Measurements from ENCODE around the gene STK17A. TPM values are rescaled to one million over a fixed set of nuclear protein-coding genes. Genes with fewer than 3 reads are reported as not detected.
"Not testable (repeated sequence)": the region's sequence is repeated elsewhere in the genome, so short reads cannot be mapped to it uniquely, and the experiment has no call there.

The STK17A gene
- polyA plus RNA-seq, 4 donors, result 16.8 to 20.9 (median 18.7) TPM

DNA sequence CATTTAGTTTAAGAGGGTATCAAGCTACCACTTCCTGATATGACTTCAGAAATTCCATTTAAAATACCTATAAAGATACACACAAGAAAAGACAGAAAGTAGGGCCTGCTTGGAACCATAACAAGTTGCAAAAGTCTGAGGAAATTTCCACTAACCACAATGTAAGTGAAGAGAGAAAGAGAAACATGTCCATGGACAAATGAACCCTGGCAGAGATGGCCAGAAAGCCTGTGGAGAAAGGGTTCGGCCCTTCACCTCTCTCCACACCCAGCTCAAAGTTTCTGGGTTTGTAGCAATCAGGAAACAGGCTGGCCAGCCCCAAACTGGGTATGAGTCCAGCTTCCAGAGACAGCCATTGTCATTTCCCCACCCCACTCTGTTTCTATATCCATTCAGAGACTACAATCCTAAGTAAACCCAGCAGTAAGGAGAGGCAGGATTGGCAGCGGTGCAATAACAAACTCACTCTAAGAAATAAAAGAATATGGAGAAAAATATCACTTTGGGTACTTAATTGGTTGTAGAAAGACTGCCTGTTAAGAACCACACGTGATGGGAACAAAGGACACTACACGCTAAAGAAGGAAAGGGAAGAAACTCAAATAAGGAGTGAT lies 71.1 kb downstream of the STK17A start:
- DNase-seq (ENCODE audit: low read depth in 4 of 4, low spot score in 3 of 4), result no peak

DNA sequence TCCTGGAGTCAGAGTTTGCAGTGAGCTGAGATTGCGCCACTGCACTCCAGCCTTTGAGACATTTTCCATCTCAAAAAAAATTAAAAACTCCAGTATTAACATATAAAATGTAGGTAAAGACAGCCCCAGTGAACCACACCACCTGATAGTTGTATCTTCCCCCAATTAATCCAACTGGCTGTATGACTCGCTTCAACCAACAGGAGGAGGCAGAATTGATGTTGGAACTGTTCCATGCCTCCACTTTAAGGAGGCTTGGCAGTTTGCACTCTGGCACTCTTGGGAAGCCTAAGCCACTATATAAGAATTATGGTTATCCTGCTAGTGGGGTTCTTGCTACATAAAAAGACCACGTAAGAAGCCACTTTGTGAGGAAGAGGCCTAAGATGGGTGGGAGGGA lies 72.7 kb downstream of the STK17A start:
- no peak for DNase-seq (ENCODE audit: low read depth in 4 of 4, low spot score in 3 of 4)

DNA sequence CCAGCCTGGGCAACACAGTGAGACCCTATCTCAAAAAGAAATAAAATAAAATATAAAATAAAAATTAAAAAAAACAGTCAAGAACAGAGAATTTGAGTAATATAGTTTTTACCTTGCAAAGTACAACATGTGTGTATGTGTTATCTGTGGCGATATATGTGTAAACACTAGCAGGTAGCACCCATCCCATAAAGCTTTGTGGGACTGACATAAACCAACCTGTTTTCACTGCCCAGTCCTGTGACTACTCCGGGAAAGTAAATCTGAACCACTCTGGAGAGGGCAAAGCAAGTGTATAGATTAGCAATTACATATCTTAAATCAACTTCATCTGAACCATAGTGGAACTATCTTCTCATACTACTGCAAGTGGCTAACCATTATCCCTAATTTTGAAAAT lies 74.1 kb downstream of the STK17A start:
- no peak for DNase-seq (ENCODE audit: low read depth in 4 of 4, low spot score in 3 of 4)

DNA sequence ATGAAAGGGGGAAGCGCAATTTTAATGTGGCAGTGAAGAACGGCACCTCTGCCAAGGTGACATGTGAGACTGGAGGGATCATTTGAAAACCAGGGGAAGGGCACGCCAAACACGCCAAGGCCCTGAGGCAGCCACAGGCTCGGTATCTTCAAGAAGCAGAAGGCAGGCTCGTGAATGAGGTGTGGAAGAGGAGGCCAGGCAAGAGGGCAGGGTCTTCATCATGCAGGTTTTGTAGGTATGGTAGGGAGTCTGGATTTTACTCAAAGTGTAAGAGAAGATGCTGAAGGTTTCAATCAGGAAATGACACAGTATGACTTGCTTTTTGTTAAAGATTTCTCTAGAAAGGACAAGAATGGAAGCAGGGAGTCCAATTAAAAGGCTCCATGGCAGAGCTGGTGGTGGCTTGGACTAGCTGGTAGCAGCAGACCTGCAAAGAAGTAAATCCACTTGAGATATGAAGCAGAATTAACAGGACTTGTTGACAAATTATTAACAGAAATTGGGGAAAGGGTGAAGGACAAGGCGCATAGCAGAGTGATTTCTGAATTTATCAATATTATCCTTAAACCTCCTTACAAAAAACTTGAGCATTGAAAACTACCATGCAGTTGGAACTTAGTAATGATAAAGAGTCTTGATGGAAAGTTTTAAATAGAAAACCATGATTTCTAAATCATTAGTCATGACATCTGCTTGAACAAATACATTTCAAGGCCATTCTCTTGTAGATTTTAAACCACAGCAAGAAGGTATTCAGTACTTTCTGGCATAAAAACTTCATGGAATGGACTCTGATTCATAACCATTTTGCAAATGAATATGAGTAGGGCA lies 76.0 kb downstream of the STK17A start:
- DNase-seq (ENCODE audit: low read depth in 4 of 4, low spot score in 3 of 4), result no peak

DNA sequence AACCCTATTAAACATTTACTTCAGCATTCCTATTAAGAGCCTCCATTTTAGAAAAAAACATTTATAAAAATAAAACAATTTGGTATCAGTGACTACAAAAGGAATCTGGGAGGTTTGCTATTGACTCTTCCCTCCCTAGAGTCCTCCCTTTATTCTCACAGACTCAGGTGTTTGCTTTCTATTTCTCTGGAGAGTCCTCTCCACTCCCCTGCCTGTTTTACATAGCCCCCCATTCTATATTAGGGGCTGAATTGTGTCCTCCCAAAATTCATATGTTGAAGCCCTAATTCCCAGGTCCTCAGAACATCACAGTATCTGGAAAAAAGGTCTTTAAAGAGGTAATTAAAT lies 76.6 kb downstream of the STK17A start:
- no peak for DNase-seq (ENCODE audit: low read depth in 4 of 4, low spot score in 3 of 4)

DNA sequence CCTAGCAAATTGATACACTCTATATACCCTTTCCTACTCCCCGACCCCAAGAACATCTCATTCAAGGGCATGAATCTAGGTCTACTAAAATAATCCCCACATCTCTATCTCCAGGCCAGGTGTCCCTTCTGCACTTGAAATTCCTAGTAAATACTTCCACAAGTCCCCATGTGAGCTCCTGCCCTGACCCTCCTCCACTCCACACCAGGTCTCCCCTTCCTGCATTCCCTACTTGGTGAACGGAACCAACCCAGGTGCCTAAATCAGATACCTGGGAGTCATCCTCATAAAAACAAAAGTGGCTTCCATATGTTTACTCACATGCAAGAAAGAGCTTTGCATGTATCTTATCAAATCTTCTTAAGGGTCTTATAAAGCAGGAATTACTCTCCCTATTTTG lies 77.2 kb downstream of the STK17A start:
- no peak for DNase-seq (ENCODE audit: low read depth in 4 of 4, low spot score in 3 of 4)

DNA sequence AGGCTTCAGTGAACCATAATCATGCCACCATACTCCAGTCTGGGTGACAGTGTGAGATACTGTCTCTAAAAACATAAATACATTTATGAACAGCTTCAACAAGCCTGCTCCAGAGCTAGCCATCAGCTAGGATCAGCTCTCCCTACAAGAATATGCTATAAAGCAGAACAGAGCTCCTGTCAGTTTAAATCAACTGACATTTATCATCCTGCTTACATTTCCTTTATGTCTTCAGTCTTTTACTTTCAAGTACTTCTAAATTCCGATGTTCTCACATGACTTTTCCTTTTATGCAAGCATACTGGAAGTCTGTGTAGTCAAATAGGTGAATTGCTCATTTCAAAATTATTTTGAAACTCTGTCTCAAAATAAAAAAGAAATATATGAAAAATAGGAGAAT lies 81.8 kb downstream of the STK17A start:
- DNase-seq (ENCODE audit: low read depth in 4 of 4, low spot score in 3 of 4), result no peak

GRCh38 chr7:43666938-43667337 lies 84.0 kb downstream of the STK17A start:
- DNase-seq (ENCODE audit: low read depth in 4 of 4, low spot score in 3 of 4), result no peak

GRCh38 chr7:43668035-43668434 lies 85.1 kb downstream of the STK17A start:
- no peak for DNase-seq (ENCODE audit: low read depth in 4 of 4, low spot score in 3 of 4)

DNA sequence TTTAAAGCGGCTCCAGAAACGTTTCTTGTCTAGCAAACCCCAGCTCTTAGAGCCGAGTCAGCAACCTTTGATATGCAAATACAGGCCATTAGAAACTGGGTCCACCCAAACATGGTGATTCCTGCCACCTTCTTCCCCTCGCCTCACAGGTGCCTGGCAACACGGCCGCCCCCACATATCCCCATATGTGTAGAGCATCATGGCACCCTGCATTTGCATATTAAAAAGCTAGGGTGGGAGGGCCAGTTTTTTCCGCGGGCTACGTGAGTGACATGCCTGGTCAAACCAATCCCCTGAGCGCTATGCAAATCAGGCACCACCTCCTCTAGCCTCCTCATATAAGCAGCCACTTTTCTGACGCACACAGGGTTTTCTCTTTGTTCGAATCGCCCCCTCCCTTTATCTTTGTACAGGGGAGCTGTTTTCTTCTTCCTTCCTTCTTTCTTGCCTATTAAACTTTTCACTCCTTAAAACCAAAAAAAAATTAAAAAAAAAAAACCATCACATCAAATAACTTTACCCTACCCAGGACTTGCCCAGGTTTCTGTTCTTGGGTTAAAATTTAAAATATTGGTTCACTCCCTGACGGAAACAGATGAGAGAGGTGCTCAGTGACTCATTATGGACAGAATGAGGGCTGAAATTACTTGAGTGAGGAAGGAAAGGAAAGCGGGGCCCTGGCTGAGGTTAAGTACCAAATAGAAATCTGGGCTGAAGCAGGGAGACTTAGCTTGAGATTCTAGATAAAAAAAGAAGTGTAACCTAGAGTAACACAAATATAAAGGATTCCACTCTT lies 86.6 kb downstream of the STK17A start:
- no peak for DNase-seq (ENCODE audit: low read depth in 4 of 4, low spot score in 3 of 4)

- no peak for DNase-seq (ENCODE audit: low read depth in 4 of 4, low spot score in 3 of 4)
Observed at GRCh38 chr7:43671521-43671920, 88.6 kb downstream of the STK17A start.

GRCh38 chr7:43673243-43673976 lies 90.5 kb downstream of the STK17A start:
- not testable (repeated sequence) for DNase-seq (ENCODE audit: low read depth in 4 of 4, low spot score in 3 of 4)

DNA sequence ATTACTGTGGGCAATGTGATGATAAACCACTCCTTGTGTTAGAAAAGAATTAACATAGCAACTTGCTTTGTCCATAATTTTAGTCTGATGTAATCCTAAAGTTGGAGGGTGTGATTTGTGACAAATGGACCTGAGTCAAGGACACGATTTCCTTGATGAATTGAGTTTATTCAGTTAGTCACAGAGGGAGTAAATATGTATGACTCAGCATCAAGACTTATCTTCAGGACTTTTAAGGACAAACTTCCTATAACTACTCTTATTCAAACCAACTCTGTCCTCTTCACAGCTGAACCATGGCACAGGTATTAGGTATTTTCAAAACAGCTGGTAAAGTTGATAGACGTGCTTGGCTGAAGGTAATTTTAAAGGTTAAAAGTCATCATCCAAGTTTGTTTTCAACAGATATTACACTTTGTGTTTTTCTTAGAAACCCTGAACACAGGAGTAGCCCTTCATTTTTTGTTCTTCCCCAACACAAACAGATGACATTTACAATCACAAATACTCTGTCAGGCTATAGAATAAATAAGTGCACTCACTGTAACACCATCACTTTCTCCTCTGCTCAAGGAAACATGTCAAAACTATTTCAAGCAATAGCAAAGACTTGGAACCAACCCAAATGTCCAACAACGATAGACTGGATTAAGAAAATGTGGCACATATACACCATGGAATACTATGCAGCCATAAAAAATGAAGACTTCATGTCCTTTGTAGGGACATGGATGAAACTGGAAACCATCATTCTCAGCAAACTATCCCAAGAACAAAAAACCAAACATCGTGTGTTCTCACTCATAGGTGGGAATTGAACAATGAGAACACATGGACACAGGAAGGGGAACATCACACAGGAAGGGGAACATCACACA lies 91.9 kb downstream of the STK17A start:
- DNase-seq (ENCODE audit: low read depth in 4 of 4, low spot score in 3 of 4), result no peak

Other genes starting within 250 kb of the STK17A start
- gene COA1, start 146.4 kb downstream of the STK17A start, polyA plus RNA-seq (ENCODE audit: insufficient read length in 4 of 4), result 10 to 100 TPM; 64.0 to 73.5 (median 69.8) TPM
- 10 to 100 TPM; 52.0 to 57.2 (median 54.9) TPM for gene BLVRA, start 175.6 kb downstream of the STK17A start, polyA plus RNA-seq (ENCODE audit: insufficient read length in 4 of 4)

Measured in right renal pelvis (tissue), 4 donors.